GM18526 (cell line): ENCODE results near the gene FAM120B.

Source experiments
- POLR2A ChIP-seq: IDR thresholded peaks from 3 replicates; pipeline ENCODE4 v1.6.1; 2011; ENCODE audit not compliant: insufficient read length; ENCODE audit errors: extremely low read depth

FAM120B gene

GRCh38 chr6:170454512-170455285 is 148.1 kb downstream of the FAM120B start:
- TF ChIP-seq POLR2A, result no peak

- no peak for TF ChIP-seq POLR2A
Measured at GRCh38 chr6:170455335-170455979, 148.9 kb downstream of the FAM120B start.

- TF ChIP-seq POLR2A, result no peak
Measured at GRCh38 chr6:170456334-170456733, 149.8 kb downstream of the FAM120B start.
